ENCODE measurements around the gene EVC2. TPM values are rescaled to one million over a fixed set of nuclear protein-coding genes. Genes with fewer than 3 reads are reported as not detected.

Gene EVC2
- total and polyA plus RNA-seq, 8 donors, result 4.1 to 11.0 (median 9.4) TPM

GRCh38 chr4:5746250-5746649, 37.9 kb upstream of the EVC2 start:
- intact Hi-C loops (cut with DNase I), result no loop called here
- Histone ChIP-seq H3K9me3 (no peaks in the 10 kb centered on the region), H3K27me3 (no peaks in the 10 kb centered on the region), H3K27ac (no peak overlapping the region), H3K4me1 (no peaks in the 10 kb centered on the region), H3K4me3 (no peak overlapping the region), H3K36me3 (peaks cover 0 to 19% of the 10 kb centered on the region in 2 donors)
- ATAC-seq (no peak), DNase-seq (no peak)
- no peak for TF ChIP-seq CTCF (IDR thresholded peaks at IDR 0.05)

- no peaks in the 10 kb centered on the region for H3K4me1 ChIP-seq
- DNase-seq (no peak), ATAC-seq (no peak)
- no peaks in the 10 kb centered on the region for H3K27me3 ChIP-seq
- intact Hi-C loops (cut with DNase I), result no loop called here
- peaks cover 0 to 9% of the 10 kb centered on the region in 2 donors for H3K36me3 ChIP-seq
- H3K27ac ChIP-seq, result no peak overlapping the region
- H3K4me3 ChIP-seq, result no peak overlapping the region
- no peaks in the 10 kb centered on the region for H3K9me3 ChIP-seq
- TF ChIP-seq CTCF (IDR thresholded peaks at IDR 0.05), result no peak
These were observed 34.6 kb upstream of the EVC2 start for GRCh38 chr4:5742968-5743367.

GRCh38 chr4:5742388-5742787, 34.0 kb upstream of the EVC2 start:
- TF ChIP-seq CTCF (IDR thresholded peaks at IDR 0.05), result no peak
- H3K27ac ChIP-seq, result no peak overlapping the region
- ATAC-seq (no peak), DNase-seq (no peak)
- H3K36me3 ChIP-seq, result peaks cover 0 to 9% of the 10 kb centered on the region in 2 donors
- H3K9me3 ChIP-seq, result no peaks in the 10 kb centered on the region
- H3K27me3 ChIP-seq, result no peaks in the 10 kb centered on the region
- H3K4me3 ChIP-seq, result no peak overlapping the region
- no peaks in the 10 kb centered on the region for H3K4me1 ChIP-seq
- intact Hi-C loops (cut with DNase I), result no loop called here

- Histone ChIP-seq H3K36me3 (peaks cover 0 to 9% of the 10 kb centered on the region in 2 donors), H3K27ac (no peak overlapping the region), H3K4me3 (no peak overlapping the region), H3K27me3 (no peaks in the 10 kb centered on the region), H3K4me1 (no peaks in the 10 kb centered on the region), H3K9me3 (no peaks in the 10 kb centered on the region)
- ATAC-seq (no peak), DNase-seq (no peak)
- intact Hi-C loops (cut with DNase I), result no loop called here
- TF ChIP-seq CTCF (IDR thresholded peaks at IDR 0.05), result no peak
These were observed 29.7 kb upstream of the EVC2 start for GRCh38 chr4:5738061-5738460.

- Histone ChIP-seq H3K27me3 (no peaks in the 10 kb centered on the region), H3K36me3 (peaks cover 0 to 12% of the 10 kb centered on the region in 2 donors), H3K27ac (no peak overlapping the region), H3K9me3 (no peaks in the 10 kb centered on the region), H3K4me1 (no peaks in the 10 kb centered on the region), H3K4me3 (no peak overlapping the region)
- intact Hi-C loops (cut with DNase I), result no loop called here
- ATAC-seq, result no peak
- no peak for DNase-seq
- no peak for TF ChIP-seq CTCF (IDR thresholded peaks at IDR 0.05)
These were observed 27.1 kb upstream of the EVC2 start for GRCh38 chr4:5735463-5735862.
